GM21723 (cell line): ENCODE measurements around the gene MUCL3.
"Not testable (repeated sequence)": the region's sequence is repeated elsewhere in the genome, so short reads cannot be mapped to it uniquely, and the experiment has no call there.

ENCODE experiments used
- ATAC-seq: cut with Tn5 transposase; IDR thresholded peaks from one replicate; pipeline ENCODE4 v1.9.1; 2021; ENCODE audit warnings: mild to moderate bottlenecking, moderate library complexity; ENCODE audit not compliant: unreplicated experiment

The MUCL3 gene

GRCh38 chr6:30979141-30979540, 38.4 kb downstream of the MUCL3 start:
- no peak for ATAC-seq

- no peak for ATAC-seq
These were observed 38.9 kb downstream of the MUCL3 start for GRCh38 chr6:30979690-30980089.

- no peak for ATAC-seq
These were observed 41.4 kb downstream of the MUCL3 start for GRCh38 chr6:30981942-30982772.

GRCh38 chr6:30983439-30983838, 42.7 kb downstream of the MUCL3 start, which contains the start of gene MUC21:
MUC21 (plus strand) TSS chr6:30983718; CDS start chr6:30983959, 241 bp downstream.
- ATAC-seq: no peak

- ATAC-seq: no peak
These were observed 44.7 kb downstream of the MUCL3 start for GRCh38 chr6:30985490-30985889.

GRCh38 chr6:30987304-30987703, 46.5 kb downstream of the MUCL3 start:
- ATAC-seq: no peak

- no peak for ATAC-seq
These were observed 47.5 kb downstream of the MUCL3 start for GRCh38 chr6:30988209-30988825.

- no peak for ATAC-seq
These were observed 49.8 kb downstream of the MUCL3 start for GRCh38 chr6:30990422-30991086.

- no peak for ATAC-seq
These were observed 51.1 kb downstream of the MUCL3 start for GRCh38 chr6:30991891-30992290.

- ATAC-seq: no peak
These were observed 56.5 kb downstream of the MUCL3 start for GRCh38 chr6:30997301-30997700.

GRCh38 chr6:30998785-30999184, 58.0 kb downstream of the MUCL3 start:
- no peak for ATAC-seq

- ATAC-seq: not testable (repeated sequence)
These were observed 59.5 kb downstream of the MUCL3 start for GRCh38 chr6:31000067-31000860.

- no peak for ATAC-seq
These were observed 60.6 kb downstream of the MUCL3 start for GRCh38 chr6:31001281-31001888.

GRCh38 chr6:31002471-31002870, 61.7 kb downstream of the MUCL3 start:
- no peak for ATAC-seq
